Epithelial cell of prostate (primary cell): ENCODE measurements around the gene PKIG.
"Not testable (repeated sequence)": the region's sequence is repeated elsewhere in the genome, so short reads cannot be mapped to it uniquely, and the experiment has no call there.

Experiments
- DNase-seq: peaks from one replicate; pipeline ENCODE4 v3.0.0-alpha.2; 2011; ENCODE audit warnings: low read depth, low spot score
- H3K27ac ChIP-seq: fragments of 450-650 bp; 2 replicates; pipeline ENCODE4 v1.5.1; 2017; ENCODE audit warnings: mild to moderate bottlenecking

Gene PKIG

DNA sequence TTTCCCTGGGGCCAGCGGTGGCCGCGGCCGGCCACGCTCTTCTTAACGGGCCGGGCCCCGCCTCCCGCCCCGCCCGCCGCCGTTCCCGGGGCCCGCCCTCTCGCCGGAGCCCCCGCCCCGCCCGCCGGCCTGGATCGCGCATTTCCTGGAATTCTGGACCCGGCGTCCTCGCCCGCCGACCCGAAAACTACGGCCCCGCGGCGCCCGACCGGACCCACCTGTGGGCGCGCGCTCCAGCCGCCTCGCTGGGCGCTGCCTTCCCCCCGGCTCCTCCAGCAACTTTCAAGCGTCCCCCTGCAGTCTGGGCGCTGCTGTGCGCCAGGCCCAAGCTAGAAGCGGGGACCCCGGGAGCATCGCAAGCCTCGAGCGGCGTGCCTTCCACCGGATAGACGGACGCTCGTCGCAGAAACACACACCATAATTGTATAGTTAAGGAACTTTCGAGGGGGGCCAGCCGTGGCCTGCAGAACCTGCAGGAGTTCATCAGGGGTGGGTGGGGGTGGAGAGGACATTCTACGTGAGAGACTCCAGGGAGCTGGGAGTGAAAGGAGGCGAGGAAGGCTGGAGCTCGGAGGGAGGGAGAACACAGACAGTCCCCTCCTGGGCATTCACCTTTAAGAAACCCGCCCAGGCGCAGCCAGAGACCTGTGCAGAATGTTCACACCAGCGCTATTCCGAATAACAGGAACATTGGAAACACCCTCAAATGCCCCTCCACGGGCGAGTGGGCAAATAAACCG lies 69.5 kb downstream of the PKIG start, which contains the start of gene ADA:
TSS of gene ADA (minus strand) at position 16 of the 740 bp plus-strand sequence. CDS start 92 bp downstream, outside the sequence.
- H3K27ac ChIP-seq, result peak within 1 kb of the TSS; percentile 13
- DNase-seq, result no peak

- H3K27ac ChIP-seq, result no peak overlapping the region
- no peak for DNase-seq
Measured at GRCh38 chr20:44653546-44653945, 71.2 kb downstream of the PKIG start.

DNA sequence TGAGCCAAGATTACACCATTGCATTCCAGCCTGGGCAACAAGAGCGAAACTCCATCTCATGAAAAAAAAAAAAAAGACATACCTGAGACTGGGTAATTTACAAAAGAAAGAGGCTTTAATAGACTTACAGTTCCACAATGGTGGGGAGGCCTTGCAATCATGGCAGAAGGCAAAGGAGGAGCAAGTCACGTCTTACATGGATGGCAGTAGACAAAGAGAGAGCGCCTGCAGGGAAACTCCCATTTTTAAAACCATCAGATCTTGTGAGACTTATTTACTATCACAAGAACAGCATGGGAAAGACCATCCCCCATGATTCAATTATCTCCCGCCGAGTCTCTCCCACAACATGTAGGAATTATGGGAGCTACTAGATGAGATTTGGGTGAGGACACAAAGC lies 71.8 kb downstream of the PKIG start:
- not testable (repeated sequence) for DNase-seq

GRCh38 chr20:44656448-44656847 lies 74.1 kb downstream of the PKIG start:
- DNase-seq, result no peak
- no peak overlapping the region for H3K27ac ChIP-seq

More for the DNA sequence above, 71.8 kb downstream of the PKIG start:
- not testable (repeated sequence) for H3K27ac ChIP-seq

DNA sequence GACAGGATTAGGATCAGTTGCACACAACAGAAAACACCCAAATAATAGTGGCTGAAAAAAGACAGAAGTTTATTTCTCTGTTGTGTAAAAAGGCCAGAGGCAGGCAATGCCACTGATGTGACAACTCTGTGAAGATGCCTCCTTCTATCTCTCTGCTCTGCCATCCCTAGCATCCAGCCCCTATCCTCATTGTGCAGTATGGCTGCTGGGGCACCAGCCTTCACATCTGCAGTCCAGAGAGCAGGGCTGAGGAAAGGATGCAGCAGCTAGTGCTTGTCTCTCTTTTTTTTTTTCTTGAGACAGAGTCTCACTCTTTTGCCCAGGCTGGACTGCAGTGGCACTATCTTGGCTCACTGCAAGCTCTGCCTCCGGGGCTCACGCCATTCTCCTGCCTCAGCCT lies 75.5 kb downstream of the PKIG start:
- no peak overlapping the region for H3K27ac ChIP-seq
- DNase-seq, result no peak

- H3K27ac ChIP-seq, result no peak overlapping the region
- no peak for DNase-seq
Measured at GRCh38 chr20:44658810-44659209, 76.4 kb downstream of the PKIG start.

DNA sequence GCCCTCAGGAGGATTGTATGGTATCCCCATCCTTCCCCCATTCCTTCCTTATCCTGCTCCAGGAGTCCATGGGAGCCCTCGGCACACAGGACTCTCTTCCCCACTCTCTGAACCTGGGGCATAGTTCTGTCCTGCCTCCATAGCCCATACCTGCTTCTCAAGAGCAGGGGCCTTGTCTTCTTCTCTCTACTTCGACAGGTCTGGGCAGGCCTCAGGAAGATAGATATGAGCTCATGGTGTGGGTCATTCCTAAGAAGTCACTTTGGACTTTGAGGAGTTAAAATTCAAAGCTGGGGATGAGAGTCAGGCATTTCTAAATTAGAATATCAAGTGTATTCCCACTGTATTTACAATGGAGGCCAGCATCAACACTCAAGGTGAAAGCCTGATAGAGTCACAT lies 77.6 kb downstream of the PKIG start:
- no peak for DNase-seq
- no peak overlapping the region for H3K27ac ChIP-seq

- no peak overlapping the region for H3K27ac ChIP-seq
Measured at GRCh38 chr20:44660581-44660980, 78.2 kb downstream of the PKIG start.

DNA sequence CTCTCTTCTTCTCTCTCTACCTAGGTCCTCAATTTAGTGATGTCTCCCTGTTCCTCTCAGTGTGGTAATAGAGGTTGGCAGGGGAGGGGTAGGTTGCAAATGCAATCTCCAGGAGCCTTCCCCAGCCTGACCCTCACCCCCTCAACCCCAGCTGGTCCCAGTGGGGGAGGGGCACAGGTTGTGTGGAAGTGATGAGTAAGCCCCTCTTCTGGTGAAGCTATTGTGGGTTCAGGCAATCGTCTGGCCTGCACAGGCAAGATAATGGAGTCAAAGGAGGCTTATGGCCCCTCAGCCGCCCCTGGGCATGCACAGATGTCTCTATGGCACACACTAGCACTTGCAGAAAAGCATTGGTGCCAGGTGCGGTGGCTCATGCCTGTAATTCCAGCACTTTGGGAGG lies 79.9 kb downstream of the PKIG start:
- H3K27ac ChIP-seq, result no peak overlapping the region
- no peak for DNase-seq

More at GRCh38 chr20:44660581-44660980, 78.2 kb downstream of the PKIG start:
- no peak for DNase-seq

- DNase-seq, result no peak
- H3K27ac ChIP-seq, result no peak overlapping the region
Measured at GRCh38 chr20:44664131-44664530, 81.8 kb downstream of the PKIG start.

- DNase-seq, result no peak
Measured at GRCh38 chr20:44666066-44666465, 83.7 kb downstream of the PKIG start.

More at GRCh38 chr20:44666066-44666465, 83.7 kb downstream of the PKIG start:
- H3K27ac ChIP-seq, result no peak overlapping the region
